ENCODE measurements around the gene C1orf141.
"Not testable (repeated sequence)": the region's sequence is repeated elsewhere in the genome, so short reads cannot be mapped to it uniquely, and the experiment has no call there.

The C1orf141 gene

DNA sequence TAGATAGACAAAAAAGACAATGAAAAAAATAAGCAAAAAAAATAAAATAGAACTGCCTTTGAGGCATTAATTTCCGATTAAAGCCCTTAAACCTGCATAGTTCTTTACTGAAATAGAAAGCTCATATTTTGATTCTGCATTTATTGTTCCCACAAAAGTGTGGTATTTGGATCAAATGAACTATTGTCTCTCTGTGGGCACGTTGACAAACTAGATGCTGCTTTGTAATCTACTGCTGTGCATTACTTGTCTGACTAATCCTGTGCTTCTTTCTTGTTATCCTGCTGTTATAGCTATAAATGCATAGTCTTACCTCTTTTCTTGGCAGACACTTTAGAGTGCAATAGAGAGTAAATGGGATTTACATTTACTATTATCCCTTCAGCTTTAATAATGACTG, 49.4 kb downstream of the C1orf141 start:
- no peak for DNase-seq (ENCODE audit: low read depth)

DNA sequence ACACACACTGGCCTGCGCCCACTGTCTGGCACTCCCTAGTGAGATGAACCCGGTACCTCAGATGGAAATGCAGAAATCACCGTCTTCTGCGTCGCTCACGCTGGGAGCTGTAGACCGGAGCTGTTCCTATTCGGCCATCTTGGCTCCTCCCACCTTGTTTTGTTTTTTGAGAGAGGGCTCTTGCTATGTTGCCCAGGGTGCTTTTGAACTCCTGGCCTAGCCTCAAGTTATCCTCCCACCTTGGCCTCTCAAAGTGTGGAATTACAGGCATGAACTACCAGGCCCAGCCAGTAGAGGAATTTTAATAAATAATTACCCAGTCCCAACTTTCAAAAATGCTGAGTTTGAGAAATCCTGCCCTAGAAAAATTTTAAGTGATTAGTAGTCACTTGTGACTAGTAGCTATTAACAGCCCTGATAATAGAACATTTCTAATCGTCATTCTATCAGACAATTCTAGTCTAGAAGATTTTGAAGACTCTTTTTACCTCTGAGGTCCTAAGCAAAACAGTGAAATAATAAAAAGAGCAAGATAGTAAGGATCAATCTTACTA, 49.9 kb downstream of the C1orf141 start:
- DNase-seq (ENCODE audit: low read depth), result no peak

DNA sequence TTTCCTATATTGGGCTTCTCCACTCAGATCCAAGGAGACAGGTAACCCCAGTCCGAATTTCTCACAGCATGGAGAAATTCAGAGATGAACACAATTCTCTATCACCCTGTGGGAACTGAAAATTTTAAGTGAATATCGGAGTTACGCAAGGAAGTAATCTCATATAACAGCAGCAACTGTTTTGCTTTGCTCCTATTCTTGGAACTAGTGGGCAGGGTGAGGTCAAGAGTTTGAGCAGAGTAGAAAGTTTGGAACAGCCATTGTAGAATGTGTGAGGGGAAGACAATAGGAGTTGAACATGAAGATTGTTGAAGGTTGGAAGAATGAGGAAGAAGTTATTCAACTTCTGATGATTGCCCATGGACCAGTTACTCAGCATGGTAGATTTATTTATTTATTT, 56.5 kb downstream of the C1orf141 start:
- DNase-seq (ENCODE audit: low read depth), result no peak

DNA sequence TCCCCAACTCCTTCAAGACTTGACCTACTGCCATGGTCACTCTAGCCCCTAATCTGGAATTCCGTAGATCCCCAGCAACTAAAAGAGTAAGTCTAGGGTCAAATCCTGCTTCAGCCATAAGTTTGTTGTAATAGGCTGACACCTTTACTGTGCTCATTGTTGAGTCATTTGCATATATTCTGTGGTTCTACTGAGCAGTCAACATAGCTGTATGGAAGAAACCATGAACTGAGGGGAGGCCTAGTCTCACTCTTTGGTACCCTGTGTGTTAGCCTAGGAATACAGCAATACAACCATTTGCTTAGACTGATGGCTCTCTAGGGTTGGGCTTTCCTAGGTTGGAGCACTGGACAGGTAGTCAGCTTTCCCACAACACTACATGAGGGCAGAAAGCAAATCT, 57.2 kb downstream of the C1orf141 start:
- no peak for DNase-seq (ENCODE audit: low read depth)

DNA sequence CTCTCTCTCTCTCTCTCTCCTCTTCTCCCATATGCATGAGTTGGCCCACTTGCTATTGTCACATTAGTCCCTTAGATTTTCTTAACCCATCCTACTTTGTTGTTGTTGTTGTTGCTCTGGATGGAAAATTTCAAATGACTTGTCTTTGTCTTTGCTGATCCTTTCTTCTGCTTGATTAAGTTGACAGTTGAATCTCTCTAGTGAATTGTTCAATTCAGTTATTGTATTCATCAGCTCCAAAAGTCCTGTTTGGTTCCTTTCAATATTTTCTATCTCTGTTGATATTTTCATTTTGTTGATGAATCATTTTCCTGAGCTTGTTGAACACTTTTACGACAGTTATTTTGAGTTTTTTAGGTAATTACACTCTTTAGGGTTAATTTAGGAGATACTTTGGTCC, 62.0 kb downstream of the C1orf141 start:
- no peak for DNase-seq (ENCODE audit: low read depth)

DNA sequence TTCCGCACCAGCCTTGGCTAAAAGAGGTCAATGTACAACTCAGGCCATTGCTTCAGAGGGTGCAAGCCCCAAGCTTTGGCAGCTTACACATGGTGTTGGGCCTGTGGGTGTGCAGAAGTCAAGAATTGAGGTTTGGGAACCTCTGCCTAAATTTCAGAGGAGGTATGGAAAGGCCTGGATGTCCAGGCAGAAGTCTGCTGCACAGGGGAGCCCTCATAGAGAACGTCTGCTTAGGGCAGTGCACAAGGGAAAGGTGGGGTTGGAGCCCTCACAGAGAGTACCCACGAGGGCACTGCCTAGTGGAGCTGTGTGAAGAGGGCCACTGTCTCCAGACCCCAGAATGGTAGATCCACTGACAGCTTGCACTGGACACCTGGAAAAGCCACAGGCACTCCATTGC, 67.1 kb downstream of the C1orf141 start:
- DNase-seq (ENCODE audit: low read depth), result not testable (repeated sequence)

DNA sequence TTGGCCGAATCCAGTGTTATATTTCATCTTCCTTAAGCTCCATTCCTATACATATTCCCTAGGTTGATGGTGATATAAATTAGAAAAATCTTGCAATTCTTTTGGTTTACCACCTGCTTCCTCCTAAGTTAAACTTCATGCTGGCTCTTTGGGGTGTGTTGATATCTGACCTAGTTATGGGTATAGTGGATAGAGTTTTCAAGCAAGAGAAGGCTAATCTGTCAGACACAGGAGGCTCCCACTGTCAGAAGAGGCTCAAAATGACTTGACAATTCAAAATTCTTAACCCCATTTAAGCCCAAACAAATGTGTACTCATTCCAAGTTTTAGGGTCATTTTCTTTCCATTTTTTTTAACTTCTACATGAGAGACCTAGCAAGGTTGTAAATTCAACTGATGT, 72.4 kb downstream of the C1orf141 start:
- no peak for DNase-seq (ENCODE audit: low read depth)

DNA sequence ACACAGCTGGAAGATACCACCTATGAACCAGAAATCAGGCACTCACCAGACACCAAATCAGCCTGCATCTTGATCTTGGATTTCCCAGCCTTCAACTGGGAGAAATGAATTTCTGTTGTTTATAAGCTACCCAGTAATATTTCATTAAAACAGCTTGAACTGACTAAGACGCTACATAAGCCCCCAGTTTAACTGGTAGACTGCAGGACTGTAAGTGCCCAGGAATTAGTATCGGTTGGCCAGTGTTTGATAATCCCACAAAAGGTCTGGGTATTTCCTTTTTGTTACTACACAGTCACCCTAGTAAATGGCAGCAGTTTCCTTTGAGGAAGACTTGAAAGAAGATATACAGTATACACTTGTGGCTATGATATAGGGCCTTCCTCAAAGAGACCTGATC, 73.5 kb downstream of the C1orf141 start:
- no peak for DNase-seq (ENCODE audit: low read depth)

DNA sequence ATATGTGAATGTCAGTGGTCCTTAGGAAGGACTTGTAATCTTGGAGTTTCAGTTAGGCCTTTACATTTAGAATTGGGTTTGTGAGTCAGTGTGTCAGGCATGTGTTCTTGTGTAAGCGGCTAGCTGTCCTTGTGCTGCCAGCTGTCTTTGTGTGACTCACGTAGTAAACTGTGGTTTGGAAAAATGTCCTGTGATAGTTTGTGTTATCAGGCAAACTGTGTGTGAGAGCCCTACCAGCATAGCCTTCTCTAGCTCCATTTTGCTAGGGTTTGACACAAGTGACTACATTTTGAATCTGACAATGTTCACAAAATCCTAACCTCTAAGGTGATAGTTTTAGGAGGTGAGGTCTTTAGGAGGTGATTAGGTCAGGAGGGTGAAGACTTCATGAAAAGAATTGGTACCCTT, 74.0 kb downstream of the C1orf141 start:
- peak; percentile 91 for DNase-seq (ENCODE audit: low read depth)

DNA sequence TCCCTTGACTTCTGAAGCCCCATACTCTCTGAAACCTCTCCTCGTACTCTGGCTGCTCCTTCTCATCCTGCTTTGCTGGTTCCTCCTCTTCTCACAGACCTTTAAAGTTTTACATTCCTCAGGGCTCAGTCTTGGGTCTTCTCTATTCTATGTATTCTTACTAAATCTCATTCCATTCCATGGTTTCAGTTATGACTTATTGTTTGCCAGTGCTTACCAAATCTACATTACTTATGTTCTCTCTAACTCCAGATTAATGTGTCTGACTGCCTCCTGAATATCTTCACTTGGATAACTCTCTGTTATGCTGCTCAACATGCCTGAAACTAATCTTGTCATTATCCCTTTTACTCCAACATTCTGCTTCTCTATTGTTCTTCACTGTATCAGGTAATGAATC, 75.4 kb downstream of the C1orf141 start:
- peak; percentile 11 for DNase-seq (ENCODE audit: low read depth)

DNA sequence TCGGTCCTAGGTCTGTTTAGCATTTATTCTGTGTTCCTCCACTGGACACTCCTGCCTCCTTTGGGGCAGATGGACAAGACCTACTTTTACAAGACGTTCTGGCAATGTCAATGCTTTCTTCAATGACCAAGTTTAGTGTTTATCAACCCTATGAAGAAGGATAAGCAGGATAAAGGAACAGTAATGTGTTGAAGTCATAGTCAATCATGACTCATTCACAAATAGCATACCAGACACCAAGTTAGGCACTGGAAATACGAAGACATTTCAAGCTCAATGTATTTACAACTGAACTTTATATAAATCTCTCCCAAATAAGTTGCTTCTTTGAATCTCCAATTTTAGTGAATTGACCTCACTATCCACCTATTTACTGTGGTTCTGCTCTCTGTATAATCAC, 76.0 kb downstream of the C1orf141 start:
- no peak for DNase-seq (ENCODE audit: low read depth)

DNA sequence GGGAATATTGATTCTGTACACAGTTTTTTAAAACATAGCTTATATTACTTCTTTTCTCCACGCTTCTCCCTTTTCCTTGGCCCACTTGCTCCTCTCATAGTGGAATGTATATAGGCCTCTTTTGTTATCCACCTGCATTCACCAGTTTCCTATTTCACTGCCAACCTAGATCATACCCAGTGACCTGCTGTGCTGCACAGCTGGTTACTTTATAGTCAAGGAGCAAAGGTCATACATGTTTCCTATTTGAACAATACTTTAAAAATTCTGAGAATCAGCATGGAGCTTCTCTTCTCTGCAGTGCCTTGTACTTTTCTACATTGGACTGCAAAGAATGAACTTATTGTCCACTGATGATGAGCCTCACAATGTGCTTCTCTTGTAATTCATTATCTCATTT, 76.5 kb downstream of the C1orf141 start:
- no peak for DNase-seq (ENCODE audit: low read depth)

DNA sequence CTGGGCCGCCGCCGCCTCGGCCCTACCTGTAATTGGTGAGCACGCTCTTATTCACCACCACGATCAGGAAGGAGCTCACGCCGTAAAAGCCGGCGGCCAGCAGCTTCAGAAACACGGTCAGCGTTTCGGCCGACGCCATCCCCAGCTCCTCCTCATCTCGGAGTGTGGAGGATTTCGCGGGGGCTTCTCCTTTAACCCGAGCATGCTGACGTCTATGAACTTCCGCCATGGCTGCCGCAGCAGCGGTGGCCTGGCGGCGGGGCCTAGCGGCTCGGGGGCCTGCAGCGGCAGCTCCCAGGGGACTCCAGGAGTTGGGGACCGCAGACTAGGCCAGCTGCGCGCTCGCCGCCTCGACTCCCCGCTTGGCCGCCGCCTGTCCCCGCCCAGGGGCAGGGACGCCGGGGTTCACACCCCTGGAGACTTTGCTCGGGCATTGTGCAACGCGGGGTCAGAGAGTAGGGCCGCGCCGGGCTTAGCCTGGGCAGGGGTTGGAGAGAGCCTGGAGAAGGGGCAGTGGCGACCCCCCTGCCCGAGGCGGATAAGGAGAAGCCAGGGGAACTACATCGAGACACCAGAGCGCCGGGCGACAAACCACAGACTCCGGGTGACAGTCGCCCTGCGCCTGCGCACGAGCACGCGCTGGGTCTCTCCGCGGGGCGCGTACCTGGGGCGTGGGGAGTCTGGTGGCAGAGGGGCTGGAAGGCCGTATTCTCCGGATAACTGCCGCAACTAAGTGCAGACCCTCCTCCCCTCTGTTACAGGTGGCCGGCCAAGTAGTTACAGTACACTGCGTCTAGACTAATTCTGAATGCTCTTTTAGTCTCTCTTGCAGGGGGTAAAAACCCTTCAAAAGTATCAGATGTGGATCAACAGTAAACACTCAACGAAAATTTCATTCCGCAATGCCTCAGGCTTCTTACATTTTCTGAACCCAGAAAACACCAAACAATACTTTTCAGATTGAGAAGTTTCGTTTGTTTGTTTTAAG, 80.7 kb downstream of the C1orf141 start, which contains the start of gene SLC35D1:
SLC35D1 (minus strand) TSS at position 364 of the 988 bp plus-strand sequence; CDS start at position 229, 135 bp downstream.
- DNase-seq (ENCODE audit: low read depth), result peak; percentile 26

DNA sequence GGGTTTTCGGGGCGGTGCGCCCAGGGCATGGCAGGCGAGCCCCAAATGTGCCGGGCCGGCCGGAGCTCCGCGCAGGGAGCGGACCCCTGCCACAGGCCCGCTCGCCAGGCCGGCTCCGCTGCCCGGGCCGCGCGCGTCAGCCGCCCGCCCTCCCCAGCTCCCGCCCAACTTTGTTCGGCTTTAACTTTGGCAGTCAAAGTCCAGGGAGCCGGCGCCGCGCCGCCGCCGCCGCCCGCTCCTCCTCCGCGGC, 81.3 kb downstream of the C1orf141 start:
- DNase-seq (ENCODE audit: low read depth), result no peak

DNA sequence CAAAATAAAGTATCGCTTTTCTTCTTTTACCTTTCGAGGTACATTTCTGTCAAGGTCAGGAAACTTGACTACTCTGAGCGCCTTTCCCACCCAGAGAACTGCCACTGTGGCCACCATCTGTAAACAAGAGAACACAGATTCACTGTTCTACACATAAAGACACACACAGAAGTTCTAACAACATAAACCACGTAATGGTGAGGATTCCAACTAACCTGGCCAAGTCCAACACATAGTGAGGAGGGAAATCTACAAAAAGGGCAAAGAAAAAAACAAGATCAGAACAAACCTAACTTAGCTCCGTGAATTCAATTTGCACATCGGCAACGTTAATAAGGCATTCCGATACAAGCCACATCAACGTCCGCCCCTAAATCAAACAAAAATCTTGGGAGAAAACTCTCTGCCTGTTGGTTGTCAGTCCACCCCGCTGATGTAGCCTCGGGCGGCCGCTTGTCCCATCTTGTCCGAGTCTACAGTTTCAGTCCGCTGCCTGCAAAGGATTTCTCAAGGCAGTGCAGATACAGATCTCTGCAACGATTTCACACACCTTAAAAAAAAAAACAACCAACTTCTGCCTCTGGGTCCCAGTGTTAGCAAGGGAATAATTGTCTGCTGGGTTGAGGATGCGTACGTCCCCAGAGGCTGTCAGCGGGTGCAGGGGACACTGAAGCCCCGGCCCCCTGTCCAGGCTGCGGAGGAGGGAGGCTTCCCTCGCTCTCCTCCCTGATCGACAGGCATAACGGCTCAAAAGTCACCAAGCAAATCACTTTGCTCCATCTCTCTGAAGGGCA, 81.8 kb downstream of the C1orf141 start:
- DNase-seq (ENCODE audit: low read depth), result peak; percentile 22

DNA sequence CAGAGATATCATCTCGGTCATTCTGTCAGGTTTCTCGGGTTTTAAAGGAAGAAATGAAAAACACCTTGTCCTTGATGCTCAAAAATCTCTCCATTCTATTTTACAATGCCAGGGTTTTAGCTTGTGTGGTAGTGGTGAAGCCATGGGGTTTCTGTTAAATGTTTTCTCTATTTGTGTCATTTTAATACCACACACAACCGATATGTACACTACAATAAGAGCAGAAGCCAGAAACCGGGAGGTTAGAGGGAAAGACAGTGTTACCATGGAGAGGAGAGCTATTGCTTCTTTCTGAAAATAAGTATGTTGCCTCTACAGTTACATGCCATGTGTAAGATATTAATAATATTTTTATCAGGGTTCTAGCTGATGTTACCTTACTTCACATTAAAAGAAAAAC, 83.6 kb downstream of the C1orf141 start:
- no peak for DNase-seq (ENCODE audit: low read depth)

DNA sequence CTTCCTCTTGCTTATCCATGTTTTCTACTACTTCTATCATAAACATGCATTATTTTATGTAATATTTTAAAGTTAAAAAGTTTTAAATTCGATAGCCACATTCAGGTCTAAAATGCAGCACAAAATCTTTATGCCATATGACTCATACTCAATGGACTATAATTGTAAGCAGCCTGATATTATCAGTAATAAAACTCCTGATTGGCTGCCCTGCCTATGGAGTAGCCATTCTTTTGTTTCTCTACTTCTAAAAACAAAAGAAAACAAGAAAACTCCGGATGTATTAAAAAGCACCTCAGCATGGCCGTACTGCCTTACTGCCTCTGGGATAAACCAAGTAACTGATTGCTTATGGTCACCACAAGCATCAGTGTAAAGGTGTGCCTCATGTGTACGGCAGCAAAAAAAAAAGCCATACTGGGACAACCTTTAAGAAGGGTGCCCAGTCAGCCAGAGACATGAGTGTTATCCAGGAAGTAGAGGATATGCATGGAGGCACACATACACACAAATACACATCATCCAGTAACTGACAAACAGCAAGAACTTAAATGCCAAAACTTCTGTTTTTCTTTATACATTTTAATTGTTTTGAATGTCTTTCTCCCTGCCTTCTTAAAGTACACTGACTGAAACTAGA, 90.0 kb downstream of the C1orf141 start:
- no peak for DNase-seq (ENCODE audit: low read depth)

DNA sequence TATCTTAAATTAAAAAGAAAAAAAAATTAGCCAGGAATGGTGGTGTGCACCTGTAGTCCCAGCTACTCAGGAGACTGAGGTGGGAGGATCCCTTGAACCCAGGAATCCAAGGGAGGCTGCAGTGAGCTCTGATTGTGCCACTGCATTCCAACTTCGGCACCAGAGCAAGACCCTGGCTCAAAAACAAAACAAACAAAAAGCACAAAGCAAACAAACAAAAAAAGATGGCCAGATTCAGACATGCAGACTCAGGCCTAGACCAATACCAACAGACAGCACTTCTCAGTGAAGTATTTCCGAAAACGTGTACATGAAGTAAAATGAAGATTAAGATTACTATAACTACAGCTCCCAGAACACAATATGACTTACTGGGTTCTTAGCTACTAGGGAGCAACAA, 91.4 kb downstream of the C1orf141 start:
- DNase-seq (ENCODE audit: low read depth), result no peak

Measured in HS-5 (cell line).